Measurements from ENCODE around the gene LARP1.
"Not testable (repeated sequence)": the region's sequence is repeated elsewhere in the genome, so short reads cannot be mapped to it uniquely, and the experiment has no call there.

LARP1 gene

DNA sequence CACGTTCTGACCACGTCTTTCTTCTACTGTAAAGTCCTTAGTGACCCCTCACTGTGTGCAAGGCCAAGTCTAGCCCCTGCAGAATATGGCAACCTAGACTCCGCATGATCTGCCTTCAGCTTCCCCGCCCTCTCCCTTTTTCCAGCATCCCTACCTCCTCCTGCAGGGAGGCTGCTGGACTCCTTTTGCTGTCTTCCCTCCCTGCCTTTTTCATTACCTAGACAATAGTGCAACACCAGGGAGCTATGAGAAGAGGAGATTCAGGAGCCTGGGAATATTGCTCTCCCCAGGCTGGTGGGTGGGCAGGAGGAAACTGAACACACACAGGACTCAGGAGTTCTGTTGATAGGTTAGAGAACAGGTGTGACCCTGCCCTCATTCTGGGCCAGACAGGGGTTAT, 33.1 kb upstream of the LARP1 start:
- Histone ChIP-seq H3K4me1 (ENCODE audit: insufficient read depth, low read length) (peaks cover 7% of the 10 kb centered on the region), H3K9ac (ENCODE audit: low read length) (no peak overlapping the region), H3K27me3 (ENCODE audit: control insufficient read depth in 1 of 2, insufficient read depth in 2 of 2, low read length in 2 of 2) (no peaks in the 10 kb centered on the region), H3K27ac (ENCODE audit: low read depth, low read length) (no peak overlapping the region), H3K4me3 (ENCODE audit: low read depth in 1 of 2, low read length in 2 of 2) (no peak overlapping the region), H3K9me3 (ENCODE audit: low read length) (no peaks in the 10 kb centered on the region), H3K36me3 (ENCODE audit: insufficient read depth, low read length) (no peaks in the 10 kb centered on the region)

GRCh38 chr5:154722936-154723335, 32.2 kb upstream of the LARP1 start:
- no peak overlapping the region for H3K9ac ChIP-seq (ENCODE audit: low read length)
- no peak overlapping the region for H3K27ac ChIP-seq (ENCODE audit: low read depth, low read length)
- H3K4me3 ChIP-seq (ENCODE audit: low read depth in 1 of 2, low read length in 2 of 2), result no peak overlapping the region
- no peaks in the 10 kb centered on the region for H3K9me3 ChIP-seq (ENCODE audit: low read length)
- no peaks in the 10 kb centered on the region for H3K36me3 ChIP-seq (ENCODE audit: insufficient read depth, low read length)
- H3K4me1 ChIP-seq (ENCODE audit: insufficient read depth, low read length), result peaks cover 7% of the 10 kb centered on the region
- no peaks in the 10 kb centered on the region for H3K27me3 ChIP-seq (ENCODE audit: control insufficient read depth in 1 of 2, insufficient read depth in 2 of 2, low read length in 2 of 2)

DNA sequence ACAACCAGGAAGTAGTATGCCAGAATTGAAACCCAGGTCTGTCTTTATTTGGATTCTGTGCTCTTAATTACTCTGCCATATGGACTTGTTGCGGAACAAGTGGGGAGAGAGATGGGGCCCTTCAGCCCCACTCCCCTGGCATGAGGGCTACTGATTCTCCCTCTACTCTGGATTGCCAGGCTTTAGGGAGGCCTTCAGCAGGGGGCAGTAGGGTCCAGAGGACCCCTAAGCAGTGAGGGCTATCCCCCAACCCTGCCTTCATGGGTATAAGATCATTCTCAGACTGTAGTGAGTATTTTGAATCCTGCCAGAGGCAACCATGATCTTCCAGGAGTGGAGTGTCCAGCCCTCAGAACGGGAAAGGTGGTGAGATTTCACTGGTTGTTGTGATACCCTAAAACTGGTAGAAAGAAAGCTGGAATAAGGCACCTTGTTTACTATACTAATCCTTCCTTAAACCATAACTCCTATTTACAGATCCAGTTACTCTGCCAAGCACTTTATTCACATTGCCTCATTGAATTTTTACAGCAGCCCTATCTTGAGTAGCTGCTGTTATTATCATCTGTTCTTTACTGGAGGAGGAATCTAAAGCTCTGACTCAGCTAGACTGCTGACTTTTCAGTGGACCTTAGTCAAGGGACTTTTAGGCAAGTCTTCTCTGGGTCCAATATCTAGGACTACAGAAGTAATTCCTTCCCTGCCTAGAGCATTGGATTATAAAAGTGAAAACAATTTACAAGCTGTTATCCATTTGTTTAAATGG, 31.3 kb upstream of the LARP1 start:
- Histone ChIP-seq H3K9ac (ENCODE audit: low read length) (no peak overlapping the region), H3K27me3 (ENCODE audit: control insufficient read depth in 1 of 2, insufficient read depth in 2 of 2, low read length in 2 of 2) (no peaks in the 10 kb centered on the region), H3K4me3 (ENCODE audit: low read depth in 1 of 2, low read length in 2 of 2) (no peak overlapping the region), H3K4me1 (ENCODE audit: insufficient read depth, low read length) (peaks cover 7% of the 10 kb centered on the region), H3K9me3 (ENCODE audit: low read length) (no peaks in the 10 kb centered on the region), H3K36me3 (ENCODE audit: insufficient read depth, low read length) (no peaks in the 10 kb centered on the region), H3K27ac (ENCODE audit: low read depth, low read length) (no peak overlapping the region)

DNA sequence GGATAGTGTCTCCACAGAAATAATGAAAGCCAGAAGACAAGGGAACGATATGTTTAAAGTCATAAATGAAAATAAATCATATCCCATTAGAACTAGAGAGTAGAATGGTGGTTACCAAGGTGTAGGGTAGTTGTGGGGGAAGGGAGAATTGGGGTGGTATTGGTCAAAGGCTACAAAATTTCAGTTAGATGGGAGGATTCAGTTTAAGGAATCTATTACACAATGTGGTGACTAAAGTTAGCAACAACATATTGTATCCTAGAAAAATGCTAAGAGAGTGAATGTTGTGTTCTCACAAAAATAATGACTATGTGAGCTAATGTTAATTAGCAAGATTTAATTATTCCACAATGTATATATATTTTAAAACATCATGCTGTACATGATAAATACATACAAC, 27.8 kb upstream of the LARP1 start:
- H3K36me3 ChIP-seq (ENCODE audit: insufficient read depth, low read length), result no peaks in the 10 kb centered on the region
- H3K4me1 ChIP-seq (ENCODE audit: insufficient read depth, low read length), result peaks cover 7% of the 10 kb centered on the region
- no peaks in the 10 kb centered on the region for H3K27me3 ChIP-seq (ENCODE audit: control insufficient read depth in 1 of 2, insufficient read depth in 2 of 2, low read length in 2 of 2)
- H3K27ac ChIP-seq (ENCODE audit: low read depth, low read length), result no peak overlapping the region
- H3K9me3 ChIP-seq (ENCODE audit: low read length), result no peaks in the 10 kb centered on the region
- H3K9ac ChIP-seq (ENCODE audit: low read length), result no peak overlapping the region
- no peak overlapping the region for H3K4me3 ChIP-seq (ENCODE audit: low read depth in 1 of 2, low read length in 2 of 2)

DNA sequence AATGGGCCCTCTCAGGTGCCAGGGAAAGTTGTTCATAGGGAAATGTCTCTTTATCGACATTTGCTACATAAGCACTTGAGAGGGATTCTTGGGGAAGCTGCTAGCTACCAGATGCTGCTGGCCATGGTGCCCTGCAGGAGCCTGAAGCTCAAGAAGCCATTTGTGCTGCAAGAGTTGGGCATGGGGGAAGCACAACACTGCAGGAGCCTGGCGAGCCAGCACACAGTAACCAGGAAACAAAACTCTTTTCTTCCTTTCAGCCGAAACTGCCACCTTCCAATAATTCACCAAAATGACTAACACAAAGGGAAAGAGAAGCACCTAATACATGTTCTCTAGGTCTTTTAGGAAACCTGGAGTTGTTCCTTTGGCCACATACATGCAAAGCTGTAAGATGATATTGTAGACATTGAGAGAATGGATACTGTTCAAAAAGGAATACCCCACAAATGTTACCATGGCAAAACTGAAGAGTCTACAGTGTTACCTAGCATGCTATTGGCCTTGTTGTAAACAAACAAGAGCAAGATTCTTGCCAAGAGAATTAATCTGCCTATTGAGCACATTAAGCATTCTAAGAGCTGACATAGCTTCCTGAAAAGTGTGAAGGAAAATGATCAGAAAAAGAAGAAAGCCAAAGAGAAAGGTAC, 26.1 kb upstream of the LARP1 start:
- Histone ChIP-seq H3K36me3 (ENCODE audit: insufficient read depth, low read length) (no peaks in the 10 kb centered on the region), H3K27ac (ENCODE audit: low read depth, low read length) (no peak overlapping the region), H3K9ac (ENCODE audit: low read length) (no peak overlapping the region), H3K9me3 (ENCODE audit: low read length) (no peaks in the 10 kb centered on the region), H3K4me3 (ENCODE audit: low read depth in 1 of 2, low read length in 2 of 2) (no peak overlapping the region), H3K4me1 (ENCODE audit: insufficient read depth, low read length) (peaks cover 6% of the 10 kb centered on the region), H3K27me3 (ENCODE audit: control insufficient read depth in 1 of 2, insufficient read depth in 2 of 2, low read length in 2 of 2) (no peaks in the 10 kb centered on the region)

- Histone ChIP-seq H3K27ac (ENCODE audit: low read depth, low read length) (no peak overlapping the region), H3K27me3 (ENCODE audit: control insufficient read depth in 1 of 2, insufficient read depth in 2 of 2, low read length in 2 of 2) (no peaks in the 10 kb centered on the region), H3K36me3 (ENCODE audit: insufficient read depth, low read length) (no peaks in the 10 kb centered on the region), H3K4me1 (ENCODE audit: insufficient read depth, low read length) (peaks cover under 1% of the 10 kb centered on the region), H3K9ac (ENCODE audit: low read length) (no peak overlapping the region), H3K4me3 (ENCODE audit: low read depth in 1 of 2, low read length in 2 of 2) (no peak overlapping the region), H3K9me3 (ENCODE audit: low read length) (no peaks in the 10 kb centered on the region)
These were observed 25.6 kb upstream of the LARP1 start for GRCh38 chr5:154729613-154730012.

DNA sequence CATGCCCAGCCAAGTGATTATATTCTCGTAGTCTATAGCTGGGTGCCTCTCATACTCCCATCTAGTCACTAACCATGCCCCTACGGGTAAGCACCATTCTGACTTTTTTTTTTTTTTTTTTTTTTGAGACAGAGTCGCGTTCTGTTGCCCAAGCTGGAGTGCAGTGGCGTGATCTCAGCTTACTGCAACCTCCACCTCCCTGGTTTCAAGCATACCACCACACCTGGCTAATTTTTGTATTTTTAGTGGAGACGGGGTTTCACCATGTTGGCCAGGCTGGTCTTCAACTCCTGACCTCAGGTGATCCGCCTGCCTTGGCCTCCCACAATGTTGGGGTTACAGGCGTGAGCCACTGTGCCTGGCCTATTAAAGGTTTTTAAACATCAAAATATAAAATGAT, 24.4 kb upstream of the LARP1 start:
- H3K4me1 ChIP-seq (ENCODE audit: insufficient read depth, low read length); H3K9ac ChIP-seq (ENCODE audit: low read length); H3K27ac ChIP-seq (ENCODE audit: low read depth, low read length); H3K36me3 ChIP-seq (ENCODE audit: insufficient read depth, low read length); H3K27me3 ChIP-seq (ENCODE audit: control insufficient read depth in 1 of 2, insufficient read depth in 2 of 2, low read length in 2 of 2); H3K4me3 ChIP-seq (ENCODE audit: low read depth in 1 of 2, low read length in 2 of 2); H3K9me3 ChIP-seq (ENCODE audit: low read length): not testable (repeated sequence)

DNA sequence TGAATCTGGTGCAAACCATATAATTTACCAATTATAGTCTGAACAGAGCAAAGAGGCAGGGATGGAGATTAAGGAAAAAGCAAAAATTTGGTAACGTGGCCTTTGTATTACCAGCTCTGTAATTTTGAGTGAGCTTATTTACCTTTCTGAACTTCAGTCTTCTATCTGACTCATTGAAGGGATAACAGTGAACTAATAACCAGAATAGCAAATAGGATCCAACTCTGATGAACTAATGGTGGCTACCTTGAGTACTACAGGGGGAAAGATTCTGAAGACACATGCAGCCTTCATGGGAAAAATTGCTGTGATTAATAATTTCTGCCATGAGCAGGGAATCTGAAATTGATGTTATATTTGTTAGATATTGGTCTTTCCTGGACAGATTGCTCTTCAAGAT, 23.0 kb upstream of the LARP1 start:
- Histone ChIP-seq H3K36me3 (ENCODE audit: insufficient read depth, low read length) (no peaks in the 10 kb centered on the region), H3K9me3 (ENCODE audit: low read length) (no peaks in the 10 kb centered on the region), H3K9ac (ENCODE audit: low read length) (no peak overlapping the region), H3K27ac (ENCODE audit: low read depth, low read length) (no peak overlapping the region), H3K4me3 (ENCODE audit: low read depth in 1 of 2, low read length in 2 of 2) (no peak overlapping the region), H3K4me1 (ENCODE audit: insufficient read depth, low read length) (no peaks in the 10 kb centered on the region), H3K27me3 (ENCODE audit: control insufficient read depth in 1 of 2, insufficient read depth in 2 of 2, low read length in 2 of 2) (no peaks in the 10 kb centered on the region)

DNA sequence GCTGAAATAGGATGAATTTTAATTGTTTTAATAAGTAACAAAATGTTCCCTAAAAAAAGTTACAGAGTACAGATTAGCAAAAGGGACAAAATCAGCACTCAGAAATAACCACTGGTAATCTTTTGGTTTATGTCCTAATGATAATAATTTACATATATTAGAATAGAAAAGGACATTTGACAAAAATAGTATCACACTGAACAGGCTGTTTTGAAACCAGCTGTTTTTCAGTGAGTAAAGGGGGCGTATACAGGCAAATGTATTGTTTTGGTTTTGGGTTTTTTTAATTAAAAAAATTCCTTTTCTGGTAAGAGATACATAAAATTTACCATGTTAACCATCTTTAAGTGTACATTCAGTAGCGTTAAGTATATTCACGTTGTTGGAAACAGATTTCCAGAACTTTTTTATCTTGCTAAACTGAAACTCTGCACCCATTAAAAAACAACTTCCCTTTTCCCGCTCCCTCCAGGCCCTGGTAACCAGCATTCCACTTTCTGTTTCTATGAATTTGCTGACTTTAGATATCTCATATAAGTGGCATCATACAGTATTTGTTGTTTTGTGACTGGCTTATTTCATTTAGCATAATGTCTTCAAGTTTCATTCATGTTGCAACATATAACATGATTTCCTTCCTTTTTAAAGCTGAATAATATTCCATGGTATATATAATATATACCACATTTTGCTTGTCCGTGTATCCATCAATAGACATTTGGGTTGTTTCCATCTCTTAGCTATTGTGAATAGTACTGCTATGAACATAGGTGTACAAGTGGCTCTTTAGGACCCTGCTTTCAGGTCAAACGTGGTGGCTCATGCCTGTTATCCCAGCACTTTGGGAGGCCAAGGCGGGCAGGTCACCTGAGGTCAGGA, 20.6 kb upstream of the LARP1 start:
- Histone ChIP-seq H3K4me3 (ENCODE audit: low read depth in 1 of 2, low read length in 2 of 2) (no peak overlapping the region), H3K9me3 (ENCODE audit: low read length) (no peaks in the 10 kb centered on the region), H3K27ac (ENCODE audit: low read depth, low read length) (no peak overlapping the region)

GRCh38 chr5:154735362-154735761, 19.8 kb upstream of the LARP1 start:
- not testable (repeated sequence) for H3K4me3 ChIP-seq (ENCODE audit: low read depth in 1 of 2, low read length in 2 of 2); H3K9ac ChIP-seq (ENCODE audit: low read length); H3K9me3 ChIP-seq (ENCODE audit: low read length); H3K27me3 ChIP-seq (ENCODE audit: control insufficient read depth in 1 of 2, insufficient read depth in 2 of 2, low read length in 2 of 2); H3K27ac ChIP-seq (ENCODE audit: low read depth, low read length); H3K36me3 ChIP-seq (ENCODE audit: insufficient read depth, low read length); H3K4me1 ChIP-seq (ENCODE audit: insufficient read depth, low read length)

More for the DNA sequence above, 20.6 kb upstream of the LARP1 start:
- no peaks in the 10 kb centered on the region for H3K36me3 ChIP-seq (ENCODE audit: insufficient read depth, low read length)
- H3K27me3 ChIP-seq (ENCODE audit: control insufficient read depth in 1 of 2, insufficient read depth in 2 of 2, low read length in 2 of 2), result no peaks in the 10 kb centered on the region
- H3K4me1 ChIP-seq (ENCODE audit: insufficient read depth, low read length), result no peaks in the 10 kb centered on the region
- no peak overlapping the region for H3K9ac ChIP-seq (ENCODE audit: low read length)

DNA sequence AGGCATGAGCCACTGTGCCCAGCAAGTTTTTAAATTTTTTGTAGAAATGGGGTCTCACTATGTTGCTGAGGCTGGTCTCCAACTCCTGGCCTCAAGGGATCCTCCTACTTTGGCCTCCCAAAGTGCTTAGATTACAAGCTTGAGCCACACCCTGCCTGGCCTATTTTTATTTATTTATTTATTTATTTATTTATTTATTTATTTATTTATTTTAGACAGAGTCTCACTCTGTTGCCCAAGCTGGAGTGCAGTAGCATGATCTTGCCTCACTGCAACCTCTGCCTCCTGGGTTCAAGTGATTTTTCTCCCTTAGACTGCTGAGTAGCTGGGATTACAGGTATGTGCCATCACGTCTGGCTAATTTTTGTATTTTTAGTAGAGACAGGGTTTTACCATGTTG, 18.8 kb upstream of the LARP1 start:
- H3K27ac ChIP-seq (ENCODE audit: low read depth, low read length); H3K9me3 ChIP-seq (ENCODE audit: low read length); H3K27me3 ChIP-seq (ENCODE audit: control insufficient read depth in 1 of 2, insufficient read depth in 2 of 2, low read length in 2 of 2); H3K36me3 ChIP-seq (ENCODE audit: insufficient read depth, low read length); H3K4me3 ChIP-seq (ENCODE audit: low read depth in 1 of 2, low read length in 2 of 2); H3K9ac ChIP-seq (ENCODE audit: low read length): not testable (repeated sequence)
- peaks cover 12% of the 10 kb centered on the region for H3K4me1 ChIP-seq (ENCODE audit: insufficient read depth, low read length)
